IPS-18c (cell line): ENCODE data around the gene TCOF1.

Source experiments
- H3K4me3 ChIP-seq: 2 replicates; pipeline ENCODE4 v1.7.0; 2013; ENCODE audit warnings: low read depth, mild to moderate bottlenecking, low read length, moderate library complexity; ENCODE audit not compliant: insufficient read depth
- H3K9me3 ChIP-seq: one replicate; pipeline ENCODE4 v1.6.1; 2013; ENCODE audit warnings: mild to moderate bottlenecking, low read length, moderate library complexity; ENCODE audit not compliant: control insufficient read depth, insufficient read depth

The TCOF1 gene

DNA sequence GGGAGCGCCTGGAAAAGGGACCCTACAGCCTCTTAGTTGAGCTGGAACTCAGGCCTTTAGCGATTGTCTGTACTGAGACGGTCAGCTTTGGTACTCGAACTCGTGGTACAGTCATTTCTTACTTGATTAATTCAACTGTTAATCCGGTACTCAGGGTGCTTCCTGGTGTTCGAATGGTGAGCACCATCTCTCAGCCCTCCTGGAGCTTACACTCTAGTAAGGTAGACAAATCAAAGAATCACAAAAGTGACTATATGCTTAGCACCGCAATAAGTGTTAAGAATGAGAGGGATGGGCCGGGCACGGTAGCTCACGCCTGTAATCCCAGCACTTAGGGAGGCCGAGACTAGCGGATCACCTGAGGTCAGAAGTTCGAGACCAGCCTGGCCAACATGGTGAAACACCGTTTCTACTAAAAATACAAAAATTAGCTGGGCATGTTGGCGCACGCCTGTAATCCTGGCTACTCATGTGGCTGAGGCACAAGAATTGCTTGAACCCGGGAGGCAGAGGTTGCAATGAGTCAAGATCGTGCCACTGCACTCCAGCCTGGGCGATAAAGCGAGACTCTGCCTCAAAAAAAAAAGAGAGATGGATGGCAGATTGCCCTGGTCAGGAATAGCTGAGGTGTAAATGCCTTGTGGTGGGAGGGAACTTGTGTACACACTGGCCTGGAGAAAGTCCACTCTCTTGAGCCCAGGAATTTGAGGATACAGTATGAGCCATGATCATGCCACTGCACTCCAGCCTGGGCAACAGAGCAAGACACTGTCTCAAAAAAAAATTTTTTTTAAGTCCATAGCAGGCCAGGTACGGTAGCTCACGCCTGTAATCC, 981 bp downstream of the TCOF1 start:
- Histone ChIP-seq H3K4me3 (peak overlapping the region; percentile 88), H3K9me3 (no peaks in the 10 kb centered on the region)

DNA sequence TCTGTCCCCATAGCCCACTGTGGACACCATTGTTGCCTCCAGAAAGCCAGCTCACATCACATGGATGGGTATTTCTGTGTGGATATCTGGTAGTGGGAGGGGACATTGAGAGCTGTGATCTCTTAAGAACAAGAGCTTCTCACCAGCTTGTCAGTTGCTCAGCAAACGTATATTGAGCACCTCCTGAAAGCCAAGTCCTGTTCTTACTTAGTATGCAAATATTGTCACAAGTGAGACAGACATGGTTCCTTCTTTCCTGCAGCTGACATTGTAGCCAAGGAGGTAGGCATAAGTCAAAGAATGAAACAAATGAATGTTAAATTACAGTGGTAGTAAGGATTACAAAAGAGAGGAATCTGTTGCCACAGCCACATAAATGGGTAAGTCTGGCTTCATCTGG, 3.8 kb downstream of the TCOF1 start:
- no peaks in the 10 kb centered on the region for H3K9me3 ChIP-seq
- no peak overlapping the region for H3K4me3 ChIP-seq

DNA sequence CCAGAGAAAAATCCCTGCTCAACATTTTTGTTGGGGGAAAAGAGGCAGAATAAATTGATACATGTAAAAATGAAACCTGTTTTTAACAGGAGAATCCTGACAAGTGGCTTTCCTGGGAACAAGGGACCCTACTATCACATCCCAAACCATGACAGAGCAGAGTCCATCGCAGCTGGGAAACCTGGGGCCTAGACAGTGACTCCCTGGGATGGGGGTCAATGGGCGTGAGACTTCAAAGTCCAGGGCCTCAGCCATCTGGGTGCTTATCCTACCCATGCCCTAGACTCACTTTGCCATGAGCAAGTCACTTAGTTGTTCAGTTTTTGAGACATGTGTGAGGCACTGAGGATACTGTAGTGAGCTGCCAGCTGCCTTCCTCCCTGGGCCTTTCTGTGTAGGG, 5.7 kb downstream of the TCOF1 start:
- no peaks in the 10 kb centered on the region for H3K9me3 ChIP-seq
- H3K4me3 ChIP-seq = no peak overlapping the region

DNA sequence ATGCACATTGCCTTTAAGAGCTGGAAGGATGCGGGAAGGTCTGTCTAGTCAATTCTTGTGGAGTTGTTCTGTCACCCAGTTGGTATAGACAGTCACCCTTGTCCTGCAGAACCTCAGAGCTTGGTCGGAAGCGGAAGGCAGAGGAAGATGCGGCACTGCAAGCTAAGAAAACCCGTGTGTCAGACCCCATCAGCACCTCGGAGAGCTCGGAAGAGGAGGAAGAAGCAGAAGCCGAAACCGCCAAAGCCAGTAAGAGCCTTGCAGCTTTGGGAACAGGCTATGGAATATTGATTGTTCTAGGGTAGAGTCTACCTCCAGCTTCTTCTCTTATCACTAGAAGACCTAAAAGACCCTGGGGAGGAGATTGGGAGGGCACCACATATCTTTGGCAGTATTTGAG, 6.5 kb downstream of the TCOF1 start:
- Histone ChIP-seq H3K9me3 (no peaks in the 10 kb centered on the region), H3K4me3 (no peak overlapping the region)

DNA sequence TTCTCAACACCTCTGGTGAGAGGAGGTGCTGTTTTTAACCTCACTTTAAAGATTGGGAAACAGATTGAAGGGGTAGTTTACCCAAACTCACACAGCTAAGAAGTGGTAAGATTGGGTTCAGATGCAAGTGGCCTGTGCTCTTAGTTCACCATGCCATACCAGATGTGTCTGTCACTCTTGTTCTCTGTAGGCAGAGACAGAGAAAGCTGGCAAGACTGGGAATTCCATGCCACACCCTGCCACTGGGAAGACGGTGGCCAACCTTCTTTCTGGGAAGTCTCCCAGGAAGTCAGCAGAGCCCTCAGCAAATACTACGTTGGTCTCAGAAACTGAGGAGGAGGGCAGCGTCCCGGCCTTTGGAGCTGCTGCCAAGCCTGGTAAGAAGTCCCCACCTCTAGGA, 11.0 kb downstream of the TCOF1 start:
- no peak overlapping the region for H3K4me3 ChIP-seq
- no peaks in the 10 kb centered on the region for H3K9me3 ChIP-seq

DNA sequence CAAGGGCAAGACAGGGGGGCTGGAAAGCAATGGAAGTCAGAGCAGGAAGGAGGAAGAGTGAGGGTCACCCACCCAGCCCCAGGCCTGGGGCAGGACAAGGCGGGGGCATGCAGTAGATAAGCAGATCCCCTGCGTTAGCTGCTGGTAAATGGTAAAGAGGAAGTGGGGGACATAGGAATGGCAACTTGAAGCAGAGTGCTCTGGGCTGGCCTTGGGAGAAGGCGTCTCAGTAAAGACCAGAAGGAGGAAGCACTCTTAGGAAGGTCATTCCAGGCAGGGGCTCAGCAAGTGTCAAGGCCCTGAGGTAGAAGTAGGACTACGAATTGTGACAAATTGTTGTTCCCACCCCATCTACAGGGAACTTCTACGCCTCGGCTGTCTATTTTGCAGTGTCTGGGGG, 15.1 kb downstream of the TCOF1 start:
- Histone ChIP-seq H3K9me3 (no peaks in the 10 kb centered on the region), H3K4me3 (no peak overlapping the region)

DNA sequence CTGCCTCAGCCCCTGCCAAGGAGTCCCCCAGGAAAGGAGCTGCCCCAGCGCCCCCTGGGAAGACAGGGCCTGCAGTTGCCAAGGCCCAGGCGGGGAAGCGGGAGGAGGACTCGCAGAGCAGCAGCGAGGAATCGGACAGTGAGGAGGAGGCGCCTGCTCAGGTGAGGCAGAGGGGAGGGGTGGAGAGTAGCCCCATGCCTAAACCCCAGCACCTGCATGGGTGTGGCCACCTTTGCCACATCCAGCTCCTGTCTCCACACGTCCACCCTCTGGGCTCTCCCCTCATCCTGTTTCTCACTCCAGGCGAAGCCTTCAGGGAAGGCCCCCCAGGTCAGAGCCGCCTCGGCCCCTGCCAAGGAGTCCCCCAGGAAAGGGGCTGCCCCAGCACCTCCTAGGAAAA, 17.2 kb downstream of the TCOF1 start:
- Histone ChIP-seq H3K9me3 (no peaks in the 10 kb centered on the region), H3K4me3 (no peak overlapping the region)

DNA sequence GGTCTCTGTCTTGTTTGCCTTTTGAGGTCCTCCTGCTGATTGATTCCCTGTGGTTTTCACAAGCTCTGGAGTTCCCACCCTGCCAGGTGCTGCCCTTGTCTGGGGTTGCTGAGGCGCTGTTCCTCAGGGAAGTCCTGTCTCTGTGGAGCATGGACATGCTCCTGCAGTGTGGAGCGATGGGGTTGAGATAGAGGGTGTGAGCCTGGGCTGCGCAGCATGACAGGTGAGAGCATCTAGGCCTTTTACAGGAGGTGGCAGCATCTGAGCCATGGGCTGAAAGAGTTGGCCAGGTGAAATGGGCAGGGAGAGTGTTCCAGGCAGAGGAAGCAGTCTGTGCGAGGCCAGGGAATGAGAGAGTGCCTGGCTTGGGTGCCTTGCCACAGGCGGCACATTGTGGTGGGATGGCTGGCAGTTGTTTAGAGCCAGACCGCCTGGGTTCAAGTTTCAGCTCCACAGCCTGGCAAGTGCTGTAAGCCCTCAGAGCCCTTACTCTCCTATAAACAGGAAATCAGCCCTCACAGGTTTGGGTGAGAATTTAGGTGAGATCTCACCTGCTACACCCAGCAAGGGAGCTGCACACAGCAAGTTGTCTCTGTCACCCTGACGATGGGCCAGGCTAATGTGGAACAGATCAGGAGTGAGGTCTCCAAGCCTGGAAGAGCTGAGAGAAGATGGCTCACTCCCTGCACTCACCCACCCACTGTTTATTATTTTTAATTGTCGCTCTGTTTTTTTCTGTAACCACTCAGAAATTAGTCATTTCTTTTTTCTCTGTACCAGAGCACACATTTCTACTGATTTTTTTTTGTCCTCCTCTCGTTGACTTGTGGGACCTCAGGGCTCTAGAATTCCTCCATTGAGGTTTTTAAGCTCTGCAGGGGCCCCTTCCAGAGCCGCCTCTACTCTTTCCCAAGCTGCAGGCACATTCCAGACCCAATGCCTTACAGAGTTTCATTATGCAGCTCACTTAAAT, 19.6 kb downstream of the TCOF1 start:
- no peaks in the 10 kb centered on the region for H3K9me3 ChIP-seq
- no peak overlapping the region for H3K4me3 ChIP-seq

DNA sequence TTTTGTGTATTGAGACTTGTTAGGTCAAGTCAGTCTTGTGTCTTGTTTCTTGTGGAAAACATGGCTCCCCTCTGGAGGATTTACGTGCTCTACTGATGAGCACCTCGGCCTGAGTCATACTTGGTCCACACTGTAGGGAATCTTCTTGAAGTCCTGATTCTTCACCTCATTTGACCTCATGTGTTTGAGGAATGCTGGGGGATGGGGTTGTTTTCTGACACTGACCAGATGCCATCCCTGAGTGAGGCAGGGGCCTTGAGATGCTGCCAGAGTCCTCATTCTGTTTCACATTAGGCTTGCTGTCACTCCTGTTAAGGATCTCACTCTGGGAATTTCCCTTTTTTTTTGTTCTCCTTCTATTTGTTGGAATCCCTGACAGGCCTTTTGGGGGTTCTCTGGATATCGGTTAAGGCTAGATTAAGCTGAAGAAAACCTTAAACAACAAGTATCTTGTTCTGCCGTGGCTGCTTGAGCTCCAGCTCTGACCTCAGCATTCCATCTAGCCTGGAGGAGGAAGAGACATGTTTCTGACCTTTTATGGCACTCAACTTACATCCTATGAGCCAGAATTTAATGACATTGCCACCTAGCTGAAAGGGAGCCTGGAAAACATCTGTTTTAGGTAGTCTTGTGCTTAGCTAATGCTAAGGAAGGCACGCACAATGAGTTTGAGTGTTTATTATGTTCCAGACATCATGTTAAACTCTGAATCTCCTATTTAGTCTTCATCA, 20.6 kb downstream of the TCOF1 start:
- Histone ChIP-seq H3K9me3 (no peaks in the 10 kb centered on the region), H3K4me3 (no peak overlapping the region)

DNA sequence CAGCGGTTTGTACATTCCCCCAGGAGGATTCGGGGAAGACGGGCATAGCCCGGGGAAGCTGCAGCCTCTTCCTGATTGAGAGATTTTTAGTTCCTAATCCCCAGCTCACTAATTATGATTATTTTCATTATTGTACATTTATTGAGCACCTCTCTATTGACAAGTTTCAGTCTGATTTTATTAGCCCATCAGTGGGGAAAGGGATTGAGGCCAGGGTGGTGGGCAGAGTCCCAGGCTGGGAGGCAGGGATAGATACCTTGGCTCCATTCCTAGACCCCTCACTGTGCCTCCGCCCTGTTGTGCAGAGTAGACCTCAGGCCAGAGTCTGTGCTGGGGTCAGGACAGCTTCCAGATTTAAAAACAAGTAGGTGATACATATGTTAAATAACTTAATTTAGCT, 27.2 kb downstream of the TCOF1 start:
- H3K9me3 ChIP-seq = no peaks in the 10 kb centered on the region
- no peak overlapping the region for H3K4me3 ChIP-seq

DNA sequence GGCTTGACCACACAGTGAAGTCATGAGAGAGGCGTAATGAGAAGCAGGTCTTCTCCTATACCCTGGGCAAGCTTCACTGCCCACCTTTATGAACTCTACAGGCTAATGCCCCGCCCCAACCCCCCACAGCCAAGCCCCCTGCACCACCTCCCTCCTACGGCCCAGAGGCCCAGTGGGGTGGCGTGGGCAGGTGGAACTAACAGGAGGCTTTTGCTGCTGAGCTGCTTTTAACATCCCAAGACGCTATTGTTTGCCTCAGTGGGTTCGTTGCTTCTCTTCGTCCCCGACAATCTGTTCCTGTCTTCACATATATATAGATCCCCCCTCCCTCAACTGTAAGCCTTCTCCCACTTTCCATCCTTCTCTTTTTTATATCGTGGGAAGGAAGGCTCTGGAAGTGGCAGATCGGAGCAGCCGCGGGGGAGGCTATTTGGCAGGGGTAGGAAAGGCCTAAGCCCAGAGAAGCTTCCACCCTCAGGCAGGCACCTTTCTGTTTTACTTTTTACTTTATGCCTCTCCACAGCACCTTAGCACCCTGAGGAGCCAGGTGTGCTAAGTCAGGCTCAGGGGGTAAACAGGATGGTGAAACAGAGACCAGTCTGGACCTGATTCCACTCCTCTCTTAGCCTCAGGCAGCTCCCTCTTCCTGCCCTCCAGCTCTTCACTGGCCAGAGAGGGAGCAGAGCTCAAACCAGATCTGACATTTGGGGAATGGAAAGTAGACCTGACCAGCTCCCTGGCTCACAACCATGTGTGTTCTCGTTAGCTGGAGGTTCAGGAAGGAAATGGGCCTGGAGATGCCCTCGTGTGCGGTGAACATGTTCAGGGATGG, 28.7 kb downstream of the TCOF1 start:
- Histone ChIP-seq H3K9me3 (no peaks in the 10 kb centered on the region), H3K4me3 (no peak overlapping the region)

DNA sequence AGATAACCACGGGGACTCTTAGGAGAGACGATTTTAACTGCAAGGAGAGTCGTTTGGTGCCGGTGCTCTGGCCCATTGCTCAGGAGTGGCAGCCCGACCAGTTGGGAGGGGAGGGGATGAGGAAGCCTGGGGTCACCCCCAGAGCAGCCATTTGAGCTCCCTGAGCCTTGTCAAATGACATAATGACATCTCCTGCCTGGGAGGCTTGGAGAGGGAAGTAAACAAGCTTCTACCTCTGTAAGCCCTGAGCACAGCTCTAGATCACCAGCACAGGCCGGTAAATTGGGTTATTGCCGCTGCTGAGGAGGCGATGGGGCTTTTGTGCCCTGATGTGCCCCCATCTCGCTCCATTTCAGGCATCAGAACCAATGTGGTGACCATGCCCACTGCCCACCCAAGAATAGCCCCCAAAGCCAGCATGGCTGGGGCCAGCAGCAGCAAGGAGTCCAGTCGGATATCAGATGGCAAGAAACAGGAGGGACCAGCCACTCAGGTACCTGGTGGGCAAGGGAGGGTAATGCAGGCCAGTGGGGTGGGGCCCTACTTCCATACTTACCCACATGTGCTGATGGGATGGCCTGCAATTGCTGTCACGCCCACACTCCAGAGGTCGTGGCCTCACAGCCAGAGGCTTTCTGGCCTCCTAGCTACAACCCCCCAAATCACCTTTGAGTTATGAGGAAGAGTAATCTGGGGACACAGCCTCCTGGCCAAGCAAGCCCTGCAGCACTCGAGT, 32.2 kb downstream of the TCOF1 start:
- no peak overlapping the region for H3K4me3 ChIP-seq
- no peaks in the 10 kb centered on the region for H3K9me3 ChIP-seq

DNA sequence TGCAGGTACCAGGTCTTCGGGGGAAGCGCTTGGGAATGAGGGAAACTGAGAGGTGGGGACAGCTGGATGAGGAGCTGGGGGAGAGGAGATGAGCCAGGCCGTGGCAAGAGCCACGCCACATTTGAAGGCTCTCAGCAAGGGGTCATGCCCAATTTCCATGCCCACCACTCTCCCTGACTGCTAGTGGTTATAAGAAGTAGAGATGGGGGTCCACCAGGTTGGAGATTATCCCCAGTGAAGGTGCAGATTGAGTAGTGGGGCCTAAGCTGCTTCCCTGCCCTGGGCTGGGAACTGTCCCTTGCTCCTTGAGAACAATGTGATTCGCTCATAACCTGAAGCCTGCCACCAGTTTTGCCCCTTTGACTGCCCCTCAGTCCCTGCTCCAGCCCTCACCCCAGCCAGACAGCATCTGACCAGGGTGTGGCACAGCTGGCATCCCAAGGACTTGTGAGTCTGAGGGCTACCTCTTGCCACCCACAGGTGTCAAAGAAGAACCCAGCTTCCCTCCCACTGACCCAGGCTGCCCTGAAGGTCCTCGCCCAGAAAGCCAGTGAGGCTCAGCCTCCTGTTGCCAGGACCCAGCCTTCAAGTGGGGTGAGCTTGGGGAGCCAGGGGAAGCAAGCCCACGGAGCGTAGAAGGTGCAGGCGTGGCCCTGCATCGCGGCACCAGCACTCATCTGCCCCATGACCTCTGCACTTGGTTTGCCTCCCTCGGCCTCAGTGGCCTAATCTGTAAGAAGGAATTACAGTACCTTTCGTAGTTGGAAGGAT, 33.8 kb downstream of the TCOF1 start:
- no peak overlapping the region for H3K4me3 ChIP-seq
- no peaks in the 10 kb centered on the region for H3K9me3 ChIP-seq

DNA sequence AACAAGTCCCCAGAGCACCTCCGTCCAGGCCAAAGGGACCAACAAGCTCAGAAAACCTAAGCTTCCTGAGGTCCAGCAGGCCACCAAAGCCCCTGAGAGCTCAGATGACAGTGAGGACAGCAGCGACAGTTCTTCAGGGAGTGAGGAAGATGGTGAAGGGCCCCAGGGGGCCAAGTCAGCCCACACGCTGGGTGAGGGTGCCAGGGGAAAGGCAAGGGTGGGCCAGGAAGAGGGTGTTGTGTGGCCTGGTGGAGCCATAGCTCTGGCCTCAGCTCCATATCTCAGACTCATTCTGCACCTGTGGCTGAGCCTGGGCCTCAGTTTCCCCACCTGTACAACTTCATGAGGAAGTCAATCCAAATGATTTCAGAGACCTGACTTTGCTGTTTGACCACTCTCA, 34.5 kb downstream of the TCOF1 start:
- Histone ChIP-seq H3K4me3 (no peak overlapping the region), H3K9me3 (no peaks in the 10 kb centered on the region)

DNA sequence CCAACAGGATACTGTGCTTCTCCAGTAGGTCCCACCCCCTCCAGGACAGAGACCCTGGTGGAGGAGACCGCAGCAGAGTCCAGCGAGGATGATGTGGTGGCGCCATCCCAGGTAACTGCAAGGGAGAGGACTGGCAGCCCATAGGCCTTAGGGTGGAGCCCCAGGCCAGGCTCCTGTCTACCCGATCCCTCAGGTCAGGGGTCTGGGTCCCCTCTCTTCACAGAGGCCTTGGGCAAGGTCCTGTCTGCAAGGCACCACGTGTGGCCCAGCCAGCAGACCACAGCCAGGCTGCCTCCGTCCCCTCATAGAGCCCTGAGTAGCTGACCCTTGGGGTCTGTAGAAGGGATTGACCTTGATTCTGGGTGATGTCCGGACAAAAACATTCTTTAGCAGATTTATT, 35.2 kb downstream of the TCOF1 start:
- no peak overlapping the region for H3K4me3 ChIP-seq

More for the DNA sequence above, 35.2 kb downstream of the TCOF1 start:
- H3K9me3 ChIP-seq = no peaks in the 10 kb centered on the region
